ENCODE results near the gene LRP2.
"Not testable (repeated sequence)": the region's sequence is repeated elsewhere in the genome, so short reads cannot be mapped to it uniquely, and the experiment has no call there.

LRP2 gene

DNA sequence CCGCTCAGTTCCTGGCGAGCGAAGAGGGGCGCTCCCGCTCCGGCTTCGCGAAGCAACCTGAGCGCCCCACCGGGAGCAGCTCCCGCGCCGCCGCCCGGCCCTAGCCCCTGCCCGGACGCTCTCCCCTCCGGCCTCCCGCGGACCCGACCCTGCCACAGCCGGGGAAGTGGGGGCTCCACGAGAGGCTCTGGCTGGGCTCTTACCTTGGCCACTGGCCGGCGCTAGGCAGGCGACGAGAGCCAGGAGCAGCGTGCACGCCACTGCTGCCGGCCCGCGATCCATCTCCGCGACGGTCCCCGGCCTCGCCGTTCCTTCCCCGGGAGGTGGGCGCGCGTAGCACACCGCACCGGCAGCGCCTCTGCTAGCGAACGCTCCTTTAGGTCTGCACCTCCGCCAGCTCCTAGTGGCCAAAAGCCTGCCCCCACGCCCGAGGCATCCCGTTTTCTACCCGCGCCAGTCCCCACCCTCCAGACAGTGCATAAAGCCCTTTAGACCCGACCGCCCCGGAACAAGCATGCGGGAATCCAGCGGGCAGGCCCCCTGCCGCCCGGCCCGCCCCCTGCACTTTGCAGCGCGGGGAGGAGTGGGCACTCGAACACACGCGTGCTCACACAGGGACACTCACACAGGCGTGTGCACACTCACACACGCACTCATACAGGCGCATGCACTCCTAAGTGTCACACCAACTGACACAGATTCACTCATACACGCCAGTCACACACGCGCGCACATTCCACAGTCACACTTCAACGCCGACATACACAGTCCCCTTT is at the start of gene LRP2:
Gene LRP2, minus strand, starts transcription at position 417 of the 776 bp plus-strand sequence. Its CDS starts 135 bp downstream, at position 282.
- DNase-seq = no peak

DNA sequence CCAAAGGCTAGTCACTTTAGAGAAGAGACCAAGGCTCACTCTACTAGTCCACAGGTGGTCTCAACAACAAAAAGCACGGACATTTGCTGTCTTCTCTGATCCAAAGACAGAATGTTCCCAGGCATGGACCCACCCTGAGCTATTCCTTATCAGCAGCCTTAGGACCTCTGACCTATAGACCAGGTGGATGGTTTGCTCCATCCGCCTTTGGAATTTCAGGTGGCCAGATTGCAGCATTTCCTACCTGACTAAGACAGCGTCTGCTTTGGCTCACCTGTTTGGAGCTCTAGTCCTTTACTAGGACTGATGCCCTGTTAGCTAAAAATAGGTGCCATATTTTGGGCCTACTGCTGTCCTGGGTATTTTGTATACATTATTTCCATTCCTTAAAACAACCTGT is 44.6 kb upstream of the LRP2 start:
- no peak for DNase-seq

DNA sequence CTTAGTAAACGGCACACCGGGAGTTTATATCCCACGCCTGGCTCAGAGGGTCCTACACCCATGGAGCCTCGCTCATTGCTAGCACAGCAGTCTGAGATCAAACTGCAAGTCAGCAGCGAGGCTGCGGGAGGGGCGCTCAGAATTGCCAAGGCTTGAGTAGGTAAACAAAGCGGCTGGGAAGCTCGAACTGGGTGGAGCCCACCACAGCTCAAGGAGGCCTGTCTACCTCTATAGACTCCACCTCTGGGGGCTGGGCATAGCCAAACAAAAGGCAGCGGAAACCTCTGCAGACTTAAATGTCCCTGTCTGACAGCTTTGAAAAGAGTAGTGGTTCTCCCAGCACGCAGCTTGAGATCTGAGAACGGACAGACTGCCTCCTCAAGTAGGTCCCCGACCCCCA is 37.2 kb upstream of the LRP2 start:
- DNase-seq = not testable (repeated sequence)

DNA sequence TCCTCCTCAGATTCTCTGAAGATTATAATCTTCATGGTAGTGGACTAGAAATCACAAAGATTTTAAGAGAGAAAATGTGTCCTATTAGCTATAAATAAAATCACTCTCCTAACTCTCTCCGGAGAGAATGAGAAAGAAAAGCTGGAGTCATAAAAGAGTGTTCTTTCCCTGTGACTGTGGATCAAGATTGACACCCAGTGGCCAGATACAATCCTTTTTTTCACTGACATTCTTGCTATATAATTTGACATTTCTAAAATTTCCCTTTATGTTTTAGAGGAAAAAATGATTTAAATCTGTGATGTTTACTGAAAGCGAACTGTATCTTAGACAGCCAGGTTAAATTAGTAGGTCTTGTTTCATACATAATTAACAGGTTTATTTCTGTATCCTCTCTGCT is 35.4 kb upstream of the LRP2 start:
- DNase-seq = no peak

DNA sequence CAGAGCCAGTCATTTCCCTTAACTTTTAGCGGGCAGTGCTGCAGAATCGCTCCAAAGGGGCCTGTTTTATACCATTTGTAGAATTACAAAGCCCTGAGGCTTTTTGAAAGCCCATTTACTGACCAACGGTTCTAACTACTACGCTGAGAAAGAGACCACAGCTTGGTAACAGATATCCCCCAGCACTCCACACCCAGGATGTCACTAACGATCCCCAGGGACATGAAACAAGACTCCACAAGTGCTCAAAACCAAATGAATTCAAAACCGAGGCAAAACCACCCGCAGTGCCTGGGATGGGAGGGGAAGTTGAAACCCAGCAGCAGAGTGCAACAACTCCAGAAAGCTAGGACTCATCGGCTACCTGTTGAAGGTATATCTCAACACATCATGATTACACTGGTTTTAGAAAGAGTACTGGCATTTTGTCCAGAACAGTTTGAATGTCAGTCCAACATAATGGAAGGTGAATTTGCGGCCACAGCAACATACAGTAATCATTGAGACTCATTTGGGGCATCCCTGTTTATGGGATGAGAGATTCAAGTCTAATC is 33.6 kb upstream of the LRP2 start:
- DNase-seq = no peak

DNA sequence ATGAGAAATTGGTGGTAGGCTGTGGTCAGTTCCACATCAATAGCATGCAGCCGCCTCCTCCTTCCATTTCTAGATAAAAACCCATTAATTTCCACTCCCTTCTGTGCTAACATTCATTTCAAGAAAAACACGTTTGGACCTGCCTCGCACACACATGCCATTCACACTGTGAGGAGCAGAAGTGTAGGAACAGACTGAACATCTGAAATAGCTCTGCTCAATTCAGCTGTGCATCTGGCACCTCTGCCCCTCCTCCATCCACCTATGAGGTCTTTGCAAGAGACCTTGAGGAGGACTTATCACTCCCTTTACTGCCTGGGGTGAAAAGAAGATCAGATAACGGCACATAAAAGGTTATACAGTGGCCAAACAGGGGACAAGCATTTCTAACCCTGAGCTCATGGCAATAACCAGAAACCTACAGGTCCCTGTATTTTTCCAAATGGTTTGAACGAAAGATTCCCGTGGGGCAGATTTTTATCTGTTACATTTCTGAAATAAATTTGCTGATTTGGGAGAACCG is 30.8 kb upstream of the LRP2 start:
- DNase-seq = no peak

DNA sequence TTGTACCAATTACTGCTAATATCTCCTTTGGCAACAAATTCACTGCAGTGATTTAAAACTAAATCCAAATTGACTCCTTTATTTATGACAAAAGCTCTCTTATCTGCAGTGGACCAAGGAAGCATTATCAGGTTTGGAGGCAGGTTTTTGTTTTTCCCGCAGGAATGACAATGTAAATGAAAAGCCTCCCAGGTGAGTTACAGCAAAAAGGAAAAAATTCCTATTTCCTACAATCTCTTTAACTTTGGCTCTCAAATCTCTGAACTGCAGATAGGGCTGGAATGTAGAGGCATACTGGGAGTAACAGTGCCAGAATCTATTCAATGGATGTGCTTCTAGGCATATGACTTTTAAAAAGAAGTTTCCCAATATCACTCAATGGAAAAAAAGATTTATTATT is 28.9 kb upstream of the LRP2 start:
- no peak for DNase-seq

DNA sequence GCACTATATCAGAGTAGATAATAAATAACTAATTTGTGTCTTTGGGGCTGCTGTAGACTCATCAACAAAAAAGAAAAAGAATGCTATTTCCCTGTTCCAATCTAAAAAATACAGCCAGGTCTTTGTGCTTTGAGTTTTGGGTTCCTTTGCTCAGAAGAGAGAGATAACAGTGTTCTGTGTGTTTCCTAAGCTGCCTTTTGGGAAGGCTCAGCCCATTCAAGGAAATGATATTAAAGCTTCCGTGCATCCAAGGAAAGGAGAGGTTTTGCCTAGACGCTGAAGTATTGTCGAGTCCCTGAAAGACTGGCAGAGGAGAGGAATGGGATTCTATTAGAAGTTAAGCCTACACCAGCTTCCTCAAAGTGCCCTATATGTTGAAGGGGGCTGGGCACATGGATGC is 25.8 kb upstream of the LRP2 start:
- no peak for DNase-seq

DNA sequence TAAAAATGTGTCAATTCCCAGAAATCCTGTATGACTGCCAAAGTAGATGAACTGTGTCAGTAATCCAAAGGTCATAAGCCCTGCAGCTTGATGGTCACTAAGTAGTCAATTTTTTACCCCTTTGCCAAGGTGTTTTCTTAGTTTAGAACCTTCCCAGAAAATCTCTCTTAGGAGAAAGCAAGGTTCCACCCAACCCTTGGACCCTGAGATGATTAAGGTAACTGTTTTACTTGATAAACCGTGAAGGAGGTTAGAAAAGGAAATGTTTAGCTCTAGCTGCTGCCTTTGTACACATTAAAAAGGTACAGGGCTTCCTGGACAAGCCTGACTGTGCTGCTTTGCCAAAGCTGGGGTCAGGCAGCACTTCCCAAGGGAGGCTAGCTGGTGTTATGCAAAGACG is 24.4 kb upstream of the LRP2 start:
- no peak for DNase-seq

DNA sequence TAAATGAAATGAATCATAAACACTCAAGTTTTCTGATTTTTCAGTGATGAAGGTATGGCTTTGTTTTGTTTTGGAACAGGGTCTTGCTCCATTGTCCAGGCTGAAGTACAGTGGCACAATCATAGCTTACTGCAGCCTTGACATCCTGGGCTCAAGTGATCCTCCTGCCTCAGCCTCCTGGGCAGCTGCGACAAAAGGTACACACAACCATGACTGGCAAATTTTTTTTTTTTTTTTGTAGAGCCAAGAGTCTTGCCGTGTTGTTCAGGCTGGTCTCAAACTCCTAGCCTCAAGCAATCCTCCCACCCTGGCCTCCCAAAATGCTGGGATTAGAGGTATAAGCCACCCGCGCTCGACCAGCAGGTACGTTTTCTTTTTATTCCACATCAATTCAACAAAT is 22.5 kb upstream of the LRP2 start:
- DNase-seq = no peak

DNA sequence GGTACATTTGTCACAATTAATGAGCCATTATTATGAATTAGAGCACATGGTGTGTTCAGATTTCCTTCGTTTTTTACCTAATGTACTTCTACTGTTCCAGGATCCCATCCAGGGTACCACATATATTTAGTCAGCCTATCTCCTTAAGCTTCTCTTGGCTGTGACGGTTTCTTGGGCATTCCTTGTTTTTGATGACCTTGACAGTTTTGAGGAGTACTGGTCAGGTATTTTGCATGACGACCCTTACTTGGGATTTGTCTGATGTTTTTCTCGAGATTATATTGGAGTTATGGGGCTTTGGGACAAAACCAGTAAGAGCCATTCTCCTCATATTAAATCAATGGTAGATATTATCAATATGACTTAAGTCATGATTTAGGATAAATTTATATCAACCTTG is 10.2 kb upstream of the LRP2 start:
- DNase-seq = no peak

DNA sequence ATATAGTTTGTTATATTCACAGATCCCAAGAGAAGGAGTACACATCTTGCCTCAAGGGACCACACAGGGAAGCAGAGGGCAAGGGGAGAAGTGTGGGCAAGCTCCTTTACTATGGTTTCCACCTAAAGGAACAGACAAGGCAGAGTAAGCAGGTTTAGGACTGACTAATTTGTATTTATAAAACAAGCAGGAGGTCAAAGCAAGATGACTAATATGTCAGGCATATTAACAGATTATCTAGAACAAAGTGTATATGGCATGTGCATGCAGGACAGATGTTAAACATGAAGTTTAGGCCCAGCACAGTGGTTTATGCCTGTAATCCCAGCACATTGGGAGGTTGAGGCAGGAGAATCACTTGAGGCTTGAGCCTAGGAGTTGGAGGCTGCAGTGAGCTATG is 3.7 kb upstream of the LRP2 start:
- no peak for DNase-seq

DNA sequence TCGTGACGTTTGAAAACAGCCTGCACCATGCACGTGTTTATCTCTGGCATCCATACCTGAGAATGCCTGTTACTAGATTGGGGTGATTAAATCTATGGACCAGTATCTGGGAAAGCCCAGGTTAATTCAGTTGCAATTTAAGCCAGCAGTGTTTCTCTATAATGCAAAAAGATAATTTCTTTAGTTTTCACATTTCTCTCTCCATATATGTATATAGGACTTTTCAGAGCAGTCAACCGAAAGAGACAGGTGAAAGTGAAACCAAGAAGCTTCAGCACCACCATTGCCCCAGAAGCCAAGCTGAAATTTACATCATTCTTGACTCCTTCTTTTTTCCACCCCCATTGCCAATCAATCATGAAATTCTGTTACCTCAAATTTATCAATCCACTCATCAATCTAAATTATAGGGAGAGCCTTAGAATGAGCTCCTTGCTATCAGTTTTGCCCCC is 2.7 kb upstream of the LRP2 start:
- peak; percentile 33 for DNase-seq

DNA sequence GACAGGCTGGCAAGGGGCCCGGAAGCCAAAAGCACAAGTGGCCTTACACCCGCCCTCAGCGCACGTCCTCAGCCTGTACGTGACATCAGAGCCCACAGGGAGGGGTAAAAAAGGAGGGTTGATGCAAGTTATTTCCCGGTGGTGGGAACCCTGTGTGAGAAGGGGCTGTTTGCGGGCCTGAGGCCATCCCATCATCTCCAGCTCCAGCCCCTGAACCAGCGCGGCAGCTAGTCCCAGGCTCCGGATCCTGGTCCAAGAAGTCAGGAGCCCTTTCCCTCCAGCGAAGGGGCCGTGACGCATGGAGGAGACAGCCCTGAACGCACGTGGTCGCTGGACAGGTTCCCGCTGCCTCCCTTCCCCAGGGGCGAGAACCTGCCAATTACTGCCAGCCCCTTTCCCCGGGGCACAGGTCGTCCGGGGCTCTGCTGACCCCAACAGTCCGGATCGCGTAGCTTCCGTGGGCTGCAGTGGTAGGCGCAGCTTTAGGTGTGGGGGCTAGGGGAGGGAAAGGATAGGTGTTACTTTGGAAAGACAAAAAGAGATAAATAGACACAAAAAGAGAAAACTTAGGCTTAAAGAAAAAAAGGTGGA is 1.3 kb upstream of the LRP2 start:
- DNase-seq = peak; percentile 41

DNA sequence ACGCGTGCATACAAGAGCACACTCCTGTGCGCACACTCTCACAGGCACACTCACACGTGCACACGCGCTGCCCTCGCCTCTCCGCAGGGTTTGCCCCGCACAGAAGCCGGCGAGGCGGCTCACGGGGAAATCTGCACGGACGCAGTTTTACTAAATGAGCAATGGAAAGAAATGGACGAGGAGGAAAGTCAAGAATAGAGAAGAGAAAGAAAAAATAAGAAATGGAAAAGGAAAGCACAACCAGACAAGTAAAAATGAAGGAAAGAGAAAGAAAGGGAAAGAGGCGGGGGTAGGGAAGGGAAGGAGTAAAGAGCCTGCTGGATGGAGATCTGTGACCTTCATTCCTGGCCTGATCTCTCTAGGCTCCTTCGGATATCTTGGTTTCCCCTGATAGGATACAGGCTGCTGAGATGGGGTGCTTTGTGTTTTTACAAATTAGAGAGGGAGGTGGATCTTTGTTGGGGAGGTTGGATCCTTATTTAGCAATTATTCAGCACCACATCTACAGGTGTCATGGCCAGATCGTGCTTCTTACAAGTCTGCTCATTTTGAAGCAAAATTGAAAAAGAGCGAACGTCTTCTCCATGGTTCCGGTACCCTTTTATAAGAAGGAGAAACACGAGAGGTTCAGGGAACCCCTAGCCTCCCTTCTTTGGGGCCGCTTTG is 693 bp upstream of the LRP2 start:
- DNase-seq = no peak

DNA sequence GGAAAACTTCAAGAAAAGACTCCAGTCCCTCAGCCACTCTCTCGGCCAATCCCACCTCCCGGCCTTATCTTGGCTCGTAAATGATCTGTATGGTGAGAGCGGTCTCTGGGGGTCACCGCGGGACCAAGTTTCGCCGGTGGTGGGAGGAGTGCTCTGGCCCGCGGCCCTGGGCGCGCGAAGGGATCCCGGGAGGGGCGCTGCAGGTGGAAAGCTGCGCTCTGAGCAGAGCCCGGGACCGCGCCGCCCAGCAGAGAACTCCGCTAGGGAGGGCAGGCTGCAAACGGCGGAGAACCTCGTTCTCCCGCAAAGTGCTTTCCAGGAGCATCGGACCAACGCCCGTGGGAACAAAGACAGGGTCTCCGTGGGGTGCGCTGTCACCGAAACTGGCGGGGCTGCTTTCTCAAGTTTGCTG is 622 bp downstream of the LRP2 start:
- DNase-seq = no peak

DNA sequence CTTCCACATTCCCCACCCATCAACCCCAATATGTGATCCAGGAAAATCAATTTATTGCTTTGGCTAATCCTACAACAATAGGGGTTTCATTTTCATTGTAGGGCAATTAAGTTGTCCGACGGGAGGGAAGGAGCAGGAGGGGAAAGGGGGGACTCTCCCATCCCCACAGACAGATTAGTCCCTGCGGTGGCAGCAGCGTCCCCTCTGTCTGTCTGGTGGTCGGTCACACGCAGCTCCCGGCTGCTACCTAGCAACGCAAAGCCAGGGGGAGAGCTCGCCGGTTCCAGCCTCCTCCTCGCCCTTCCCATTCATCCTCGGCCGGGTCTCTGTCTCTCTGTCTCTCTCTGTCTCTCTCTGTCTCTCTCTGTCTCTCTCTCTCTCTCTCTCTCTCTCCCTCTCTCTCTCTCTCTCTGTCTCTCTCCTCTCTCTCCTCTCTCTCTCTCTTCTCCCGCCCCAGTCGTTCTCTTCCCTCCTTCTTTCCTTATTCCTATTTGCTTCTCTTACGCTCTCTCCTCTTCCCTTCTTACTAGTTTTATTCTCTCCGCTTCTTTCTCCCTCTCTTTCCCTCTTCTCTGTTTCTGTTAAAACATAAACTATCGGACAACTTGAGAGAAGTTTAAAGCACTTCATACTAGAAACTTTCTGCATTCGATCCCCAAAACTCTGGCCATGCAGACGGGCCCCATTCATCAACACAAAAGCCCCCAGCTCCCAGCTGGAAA is 1.2 kb downstream of the LRP2 start:
- no peak for DNase-seq

DNA sequence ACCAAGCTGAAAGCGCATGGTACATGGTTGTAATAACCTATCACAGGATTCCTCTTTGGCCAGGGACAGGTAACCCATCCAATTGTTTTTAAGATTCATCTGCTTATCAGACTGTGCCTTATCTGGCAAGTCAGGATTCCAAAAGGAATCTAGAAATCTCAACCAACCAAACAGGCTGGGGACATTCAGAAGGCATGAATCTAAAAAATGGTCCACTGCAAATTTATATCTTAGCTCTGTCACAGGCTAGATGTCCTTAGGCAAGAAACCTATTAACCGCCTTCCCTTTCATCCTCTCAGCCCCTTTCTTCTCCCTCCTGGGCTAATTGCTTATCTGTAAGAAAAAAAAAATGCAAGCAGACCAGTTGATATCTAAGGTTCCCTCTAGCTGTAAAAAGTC is 4.3 kb downstream of the LRP2 start:
- no peak for DNase-seq

DNA sequence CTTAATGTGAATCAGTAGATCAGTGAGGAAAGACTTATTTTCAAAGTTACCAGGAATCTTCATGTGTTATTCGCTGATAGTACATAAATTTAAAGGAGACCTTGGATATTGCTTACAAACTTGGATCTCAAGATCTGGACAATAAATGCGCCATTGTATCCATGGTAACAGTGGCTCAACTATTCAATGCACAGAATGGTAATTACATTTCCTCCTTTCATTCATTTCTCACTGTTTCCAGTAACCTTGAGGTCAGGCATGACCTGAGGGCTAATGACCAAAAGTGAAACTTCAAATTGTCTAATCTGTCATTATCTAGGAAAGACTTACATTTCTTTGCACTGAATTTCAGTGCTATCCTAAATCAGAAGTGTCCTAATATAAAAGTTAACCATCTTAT is 8.1 kb downstream of the LRP2 start:
- peak; percentile 28 for DNase-seq

DNA sequence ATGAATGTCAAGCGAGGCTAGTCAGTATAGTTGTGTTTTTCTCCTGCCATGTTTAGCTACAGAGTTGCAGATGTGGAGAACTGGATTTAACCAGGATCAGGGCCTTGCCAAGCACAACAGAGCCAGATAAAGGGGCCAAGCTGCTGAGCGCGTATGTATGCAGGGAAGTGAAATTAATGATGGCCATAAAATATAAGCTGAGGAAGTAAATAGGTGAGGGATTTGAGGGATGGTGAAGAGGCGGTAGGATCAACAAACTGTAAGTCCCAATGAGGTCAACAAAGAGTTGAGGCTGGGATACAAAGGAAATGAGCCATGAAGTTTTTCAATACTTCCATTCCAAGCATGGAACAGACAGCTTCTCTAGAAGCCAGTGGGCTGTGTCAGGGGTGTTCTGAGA is 10.6 kb downstream of the LRP2 start:
- DNase-seq = no peak

DNA sequence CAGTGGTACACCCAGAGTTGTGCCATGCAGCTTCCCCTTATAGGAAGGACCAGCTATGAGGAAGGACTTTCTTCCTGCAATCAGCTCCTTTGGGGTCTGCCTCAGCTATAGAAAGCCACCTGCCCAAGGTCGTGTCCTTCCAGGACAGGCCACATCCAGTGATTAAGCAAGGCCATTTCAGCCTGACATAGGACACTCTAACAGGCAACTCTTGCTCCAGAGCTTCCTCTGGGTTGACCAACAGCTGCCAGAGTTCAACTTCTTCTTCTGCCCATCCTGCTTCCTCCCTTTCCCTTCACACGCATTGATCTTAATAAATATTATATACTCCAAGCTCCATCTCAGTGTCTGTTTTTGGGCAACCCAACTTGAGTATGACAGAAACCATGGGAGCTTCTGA is 12.8 kb downstream of the LRP2 start:
- no peak for DNase-seq

DNA sequence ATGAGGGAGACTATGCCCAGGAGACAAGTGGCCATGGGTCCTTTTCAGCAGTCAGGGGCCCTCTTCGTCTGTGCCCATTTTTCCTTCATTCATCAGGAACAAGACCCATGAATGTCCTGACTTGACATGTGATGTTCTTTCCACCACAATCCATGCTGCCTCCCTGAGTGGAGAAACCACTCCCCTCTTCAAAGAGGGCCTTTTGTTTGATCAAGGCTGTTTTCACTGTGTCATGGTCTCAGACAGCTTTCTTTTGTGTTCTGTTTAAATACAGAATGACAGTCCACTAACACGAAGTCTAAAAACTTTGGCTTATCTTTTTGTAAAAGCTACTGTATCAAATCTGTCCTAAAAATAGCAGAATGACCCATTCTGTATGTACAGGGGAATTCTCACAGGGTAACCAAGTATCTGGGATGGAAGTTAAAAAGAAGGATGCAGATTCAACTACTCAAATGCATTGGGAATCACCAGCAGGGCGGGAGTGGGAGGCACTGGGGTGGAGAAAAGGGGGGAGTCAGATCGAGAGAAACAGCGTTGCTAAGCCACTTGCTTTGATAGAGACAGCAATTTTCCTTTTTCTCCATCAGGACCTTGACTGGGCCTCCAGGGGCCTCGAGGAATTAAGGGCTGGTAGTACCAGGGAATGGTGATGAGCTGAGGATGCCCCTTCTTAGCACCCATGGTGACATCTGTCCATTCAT is 13.9 kb downstream of the LRP2 start:
- DNase-seq = no peak
